GM12873 (cell line): ENCODE data around the gene DMRTA2.
A peak's percentile ranks its signal among the peaks of the same experiment; 100 is the strongest.

Experiments used
- CTCF ChIP-seq: IDR thresholded peaks from 2 replicates; pipeline ENCODE4 v1.5.1; 2012; ENCODE audit warnings: low read depth, mild to moderate bottlenecking, moderate library complexity, low read length, control low read depth; ENCODE audit not compliant: insufficient read depth; ENCODE audit errors: missing control alignments

Gene DMRTA2

GRCh38 chr1:50450861-50451653 lies 27.8 kb upstream of the DMRTA2 start:
- no peak for TF ChIP-seq CTCF

- TF ChIP-seq CTCF: no peak
These were observed 24.7 kb upstream of the DMRTA2 start for GRCh38 chr1:50447961-50448360.

- no peak for TF ChIP-seq CTCF
These were observed 17.9 kb upstream of the DMRTA2 start for GRCh38 chr1:50441183-50441582.

GRCh38 chr1:50438945-50439344 lies 15.7 kb upstream of the DMRTA2 start:
- TF ChIP-seq CTCF: peak; percentile 28

GRCh38 chr1:50436489-50436888 lies 13.2 kb upstream of the DMRTA2 start:
- TF ChIP-seq CTCF: no peak

GRCh38 chr1:50430010-50430405 lies 6.8 kb upstream of the DMRTA2 start:
- no peak for TF ChIP-seq CTCF

GRCh38 chr1:50427818-50428779 lies 4.9 kb upstream of the DMRTA2 start:
- TF ChIP-seq CTCF: no peak
